Astrocyte (in vitro differentiated cells and primary cell): ENCODE results near the gene TSC22D3. TPM values are rescaled to one million over a fixed set of nuclear protein-coding genes. Genes with fewer than 3 reads are reported as not detected.

ENCODE experiments used
- DNase-seq: peaks from one replicate; pipeline ENCODE4 v3.0.0-alpha.2; 2010; ENCODE audit warnings: low read depth
- FAIRE-seq: peaks from 2 replicates; lab custom pipeline; 2011; peaks lifted over from hg19 to GRCh38; lab: Jason Lieb, UNC
- H2AFZ ChIP-seq: 2 replicates; pipeline ENCODE4 v1.6.0; 2012; ENCODE audit warnings: low read depth, low read length, inconsistent platforms
- H3K27ac ChIP-seq: 2 replicates; pipeline ENCODE4 v1.5.1; 2011; ENCODE audit warnings: low read depth, low read length, inconsistent platforms
- H3K27me3 ChIP-seq: 2 replicates; pipeline ENCODE4 v1.6.0; 2011; ENCODE audit warnings: low read length, inconsistent platforms; ENCODE audit not compliant: insufficient read depth
- H3K36me3 ChIP-seq: 2 replicates; pipeline ENCODE4 v1.5.1; 2011; ENCODE audit warnings: low read length, inconsistent platforms; ENCODE audit not compliant: insufficient read depth
- H3K4me1 ChIP-seq: 2 replicates; pipeline ENCODE4 v1.5.1; 2011; ENCODE audit warnings: low read length, inconsistent platforms; ENCODE audit not compliant: insufficient read depth
- H3K4me2 ChIP-seq: 2 replicates; pipeline ENCODE4 v1.6.0; 2012; ENCODE audit warnings: low read length, inconsistent platforms
- H3K4me3 ChIP-seq: 2 replicates; pipeline ENCODE4 v1.5.1; 2011; ENCODE audit warnings: low read depth, mild to moderate bottlenecking, low read length, inconsistent platforms; ENCODE audit not compliant: insufficient read depth
- H3K79me2 ChIP-seq: 2 replicates; pipeline ENCODE4 v1.6.0; 2012; ENCODE audit warnings: mild to moderate bottlenecking, low read length, inconsistent platforms; ENCODE audit not compliant: insufficient read depth
- H3K9ac ChIP-seq: 2 replicates; pipeline ENCODE4 v1.6.0; 2012; ENCODE audit warnings: mild to moderate bottlenecking, low read length, inconsistent platforms
- H3K9me3 ChIP-seq: 2 replicates; pipeline ENCODE4 v1.5.1; 2012; ENCODE audit warnings: low read depth, mild to moderate bottlenecking, low read length, inconsistent platforms; ENCODE audit not compliant: insufficient read depth
- H4K20me1 ChIP-seq: 2 replicates; pipeline ENCODE4 v1.6.0; 2012; ENCODE audit warnings: low read length, inconsistent platforms; ENCODE audit not compliant: insufficient read depth
- H3K27ac Mint-ChIP-seq: one replicate; pipeline ENCODE4 v1.8.0; 2021; ENCODE audit warnings: mild to moderate bottlenecking, mixed read lengths; ENCODE audit not compliant: unreplicated experiment
- H3K27me3 Mint-ChIP-seq: one replicate; pipeline ENCODE4 v1.8.0; 2021; ENCODE audit warnings: low read depth, mixed read lengths; ENCODE audit not compliant: unreplicated experiment
- H3K36me3 Mint-ChIP-seq: one replicate; pipeline ENCODE4 v1.8.0; 2021; ENCODE audit warnings: low read depth, mixed read lengths; ENCODE audit not compliant: unreplicated experiment
- H3K4me1 Mint-ChIP-seq: one replicate; pipeline ENCODE4 v1.8.0; 2021; ENCODE audit warnings: low read depth, mixed read lengths; ENCODE audit not compliant: unreplicated experiment
- H3K4me3 Mint-ChIP-seq: one replicate; pipeline ENCODE4 v1.8.0; 2021; ENCODE audit warnings: mild to moderate bottlenecking, moderate library complexity, mixed read lengths; ENCODE audit not compliant: unreplicated experiment
- H3K9me3 Mint-ChIP-seq: one replicate; pipeline ENCODE4 v1.8.0; 2021; ENCODE audit warnings: mild to moderate bottlenecking, mixed read lengths; ENCODE audit not compliant: unreplicated experiment
- CTCF ChIP-seq: IDR thresholded peaks from 2 replicates; pipeline ENCODE4 v1.5.1; 2011; ENCODE audit warnings: low read depth, mild to moderate bottlenecking, inconsistent platforms, low read length, moderate library complexity; ENCODE audit not compliant: insufficient read depth
- EZH2 ChIP-seq: IDR thresholded peaks from 2 replicates; pipeline ENCODE4 v1.6.1; 2012; ENCODE audit warnings: mild to moderate bottlenecking, low read length, inconsistent platforms; ENCODE audit not compliant: insufficient read depth
- total RNA-seq: library from RNA; stranded (reverse); gene quantifications from 2 replicates; pipeline ENCODE4 v1.2.1, GENCODE V29; 2021

TSC22D3 gene
- total RNA-seq, 1 donor from 2014 or later, result 30.7 TPM

DNA sequence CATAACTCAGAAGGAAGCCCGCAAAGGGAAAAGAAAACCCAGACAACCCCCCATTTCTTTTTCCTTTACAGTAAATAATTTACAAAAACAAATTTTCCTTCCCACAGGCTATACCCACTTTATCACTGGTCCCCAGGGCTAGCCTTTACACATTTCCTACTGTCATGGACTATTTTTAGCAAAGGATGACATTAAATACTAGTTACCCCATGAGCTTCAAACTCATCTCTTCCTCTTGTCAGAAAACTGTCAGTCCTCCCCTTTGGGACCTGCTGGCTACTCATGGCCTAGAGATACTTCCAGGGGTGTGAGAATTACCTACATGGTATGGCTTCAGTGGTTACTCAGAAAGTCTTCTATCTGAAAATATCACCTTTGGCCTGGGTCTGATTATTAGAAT is 11.9 kb downstream of the TSC22D3 start:
- Mint-ChIP-seq H3K27ac (no peak overlapping the region), H3K36me3 (no peaks in the 10 kb centered on the region), H3K4me3 (no peak overlapping the region), H3K27me3 (peaks cover 17% of the 10 kb centered on the region), H3K4me1 (no peaks in the 10 kb centered on the region), H3K9me3 (no peaks in the 10 kb centered on the region)
- Histone ChIP-seq H3K27ac (no peak overlapping the region), H3K9ac (no peak overlapping the region), H3K4me3 (no peak overlapping the region), H3K79me2 (no peaks in the 10 kb centered on the region), H3K4me1 (no peaks in the 10 kb centered on the region), H3K9me3 (no peaks in the 10 kb centered on the region), H3K36me3 (no peaks in the 10 kb centered on the region), H3K4me2 (no peak overlapping the region), H4K20me1 (no peaks in the 10 kb centered on the region), H3K27me3 (no peaks in the 10 kb centered on the region), H2AFZ (no peak overlapping the region)
- FAIRE-seq, result no peak
- DNase-seq, result no peak
- TF ChIP-seq CTCF, result no peak
- no peak for TF ChIP-seq EZH2

GRCh38 chrX:107760304-107761077 is 15.1 kb downstream of the TSC22D3 start:
- no peaks in the 10 kb centered on the region for H3K79me2 ChIP-seq
- no peaks in the 10 kb centered on the region for H3K9me3 Mint-ChIP-seq
- H3K27ac ChIP-seq, result no peak overlapping the region
- no peaks in the 10 kb centered on the region for H4K20me1 ChIP-seq
- H3K27me3 ChIP-seq, result peaks cover 4% of the 10 kb centered on the region
- H3K4me1 ChIP-seq, result no peaks in the 10 kb centered on the region
- H2AFZ ChIP-seq, result no peak overlapping the region
- no peak overlapping the region for H3K27ac Mint-ChIP-seq
- peaks cover 19% of the 10 kb centered on the region for H3K27me3 Mint-ChIP-seq
- H3K4me2 ChIP-seq, result no peak overlapping the region
- H3K36me3 Mint-ChIP-seq, result no peaks in the 10 kb centered on the region
- TF ChIP-seq CTCF (no peak), EZH2 (no peak)
- H3K4me3 ChIP-seq, result no peak overlapping the region
- FAIRE-seq, result no peak
- H3K4me1 Mint-ChIP-seq, result no peaks in the 10 kb centered on the region
- no peak for DNase-seq
- no peak overlapping the region for H3K9ac ChIP-seq
- H3K9me3 ChIP-seq, result no peaks in the 10 kb centered on the region
- no peak overlapping the region for H3K4me3 Mint-ChIP-seq
- no peaks in the 10 kb centered on the region for H3K36me3 ChIP-seq

GRCh38 chrX:107758231-107758766 is 17.3 kb downstream of the TSC22D3 start:
- Histone ChIP-seq H3K27me3 (peaks cover 4% of the 10 kb centered on the region), H3K4me2 (no peak overlapping the region), H3K36me3 (no peaks in the 10 kb centered on the region), H3K79me2 (no peaks in the 10 kb centered on the region), H4K20me1 (no peaks in the 10 kb centered on the region), H3K4me1 (no peaks in the 10 kb centered on the region), H2AFZ (no peak overlapping the region), H3K9ac (no peak overlapping the region), H3K4me3 (no peak overlapping the region), H3K9me3 (no peaks in the 10 kb centered on the region), H3K27ac (no peak overlapping the region)
- H3K27ac Mint-ChIP-seq, result no peak overlapping the region
- no peak overlapping the region for H3K4me3 Mint-ChIP-seq
- H3K36me3 Mint-ChIP-seq, result no peaks in the 10 kb centered on the region
- no peak for DNase-seq
- H3K9me3 Mint-ChIP-seq, result no peaks in the 10 kb centered on the region
- FAIRE-seq, result no peak
- no peaks in the 10 kb centered on the region for H3K4me1 Mint-ChIP-seq
- TF ChIP-seq EZH2 (no peak), CTCF (no peak)
- peaks cover 19% of the 10 kb centered on the region for H3K27me3 Mint-ChIP-seq
